Measurements from ENCODE around the gene GLRX. TPM values are rescaled to one million over a fixed set of nuclear protein-coding genes. Genes with fewer than 3 reads are reported as not detected.
A peak's percentile ranks its signal among the peaks of the same experiment; 100 is the strongest.
"Not testable (repeated sequence)": the region's sequence is repeated elsewhere in the genome, so short reads cannot be mapped to it uniquely, and the experiment has no call there.

Gene GLRX
- 20.6 TPM for polyA plus RNA-seq (2013, experiment 1 of 2)
- 23.1 TPM for polyA plus RNA-seq (2013, experiment 2 of 2)

- 2% methylated on average over 8 of the region's 8 CpGs for WGBS
- Histone ChIP-seq H3K4me1 (ENCODE audit: insufficient read depth, low read length) (peaks cover 28% of the 10 kb centered on the region), H3K36me3 (ENCODE audit: insufficient read depth, low read length) (no peaks in the 10 kb centered on the region), H3K9me3 (ENCODE audit: insufficient read depth, low read depth, low read length) (no peaks in the 10 kb centered on the region), H3K4me3 (ENCODE audit: low read length) (peak within 1 kb of the TSS; percentile 84), H3K9ac (ENCODE audit: low read depth, low read length) (peak within 1 kb of the TSS; percentile 73), H3K27me3 (ENCODE audit: insufficient read depth, low read length) (no peaks in the 10 kb centered on the region), H3K27ac (ENCODE audit: low read depth, low read length) (peak within 1 kb of the TSS; percentile 1; the same call in 1 of the 2 replicates)
Observed at GRCh38 chr5:95822542-95823181, at the start of gene GLRX. GLRX (minus strand) TSS chr5:95822726; CDS start chr5:95822662, 64 bp downstream.

- H3K36me3 ChIP-seq (ENCODE audit: insufficient read depth, low read length), result no peaks in the 10 kb centered on the region
- H3K27me3 ChIP-seq (ENCODE audit: insufficient read depth, low read length), result no peaks in the 10 kb centered on the region
- H3K4me1 ChIP-seq (ENCODE audit: insufficient read depth, low read length), result no peaks in the 10 kb centered on the region
- H3K9me3 ChIP-seq (ENCODE audit: insufficient read depth, low read depth, low read length), result no peaks in the 10 kb centered on the region
- WGBS, result 97% methylated on average over 8 of the region's 9 CpGs
- no peak overlapping the region for H3K9ac ChIP-seq (ENCODE audit: low read depth, low read length)
- no peak overlapping the region for H3K4me3 ChIP-seq (ENCODE audit: low read length)
- no peak overlapping the region for H3K27ac ChIP-seq (ENCODE audit: low read depth, low read length)
Observed at GRCh38 chr5:95871146-95871806, 48.8 kb upstream of the GLRX start.

- no peak overlapping the region for H3K9ac ChIP-seq (ENCODE audit: low read depth, low read length)
- no peaks in the 10 kb centered on the region for H3K27me3 ChIP-seq (ENCODE audit: insufficient read depth, low read length)
- H3K4me3 ChIP-seq (ENCODE audit: low read length), result no peak overlapping the region
- no peaks in the 10 kb centered on the region for H3K36me3 ChIP-seq (ENCODE audit: insufficient read depth, low read length)
- 90% methylated on average over 1 of the region's 1 CpG for WGBS
- H3K9me3 ChIP-seq (ENCODE audit: insufficient read depth, low read depth, low read length), result no peaks in the 10 kb centered on the region
- H3K4me1 ChIP-seq (ENCODE audit: insufficient read depth, low read length), result no peaks in the 10 kb centered on the region
- H3K27ac ChIP-seq (ENCODE audit: low read depth, low read length), result no peak overlapping the region
Observed at GRCh38 chr5:95870105-95870672, 47.7 kb upstream of the GLRX start.

GRCh38 chr5:95869173-95869855, 46.8 kb upstream of the GLRX start:
- H3K9me3 ChIP-seq (ENCODE audit: insufficient read depth, low read depth, low read length); H3K36me3 ChIP-seq (ENCODE audit: insufficient read depth, low read length); H3K4me1 ChIP-seq (ENCODE audit: insufficient read depth, low read length); H3K4me3 ChIP-seq (ENCODE audit: low read length); H3K27me3 ChIP-seq (ENCODE audit: insufficient read depth, low read length); H3K9ac ChIP-seq (ENCODE audit: low read depth, low read length); H3K27ac ChIP-seq (ENCODE audit: low read depth, low read length): not testable (repeated sequence)
- 89% methylated on average over 3 of the region's 3 CpGs for WGBS

DNA sequence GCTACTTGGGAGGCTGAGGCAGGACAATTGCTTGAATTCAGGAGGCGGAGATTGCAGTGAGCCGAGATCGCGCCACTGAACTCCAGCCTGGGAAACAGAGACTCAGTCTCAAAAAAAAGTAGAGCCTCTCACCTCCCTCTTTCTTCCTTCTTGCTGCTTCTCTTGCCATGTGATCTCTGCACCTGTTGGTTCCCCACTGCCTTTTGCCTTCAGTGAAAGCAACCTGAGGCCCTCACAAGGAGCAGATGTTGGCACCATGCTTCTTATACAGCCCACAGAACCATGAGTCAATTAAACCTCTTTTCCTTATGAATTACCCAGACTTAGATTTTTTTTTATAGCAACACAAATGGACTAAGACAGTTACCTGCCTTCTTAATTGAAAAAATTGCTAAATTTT, 45.6 kb upstream of the GLRX start:
- H3K4me1 ChIP-seq (ENCODE audit: insufficient read depth, low read length), result peaks cover 6% of the 10 kb centered on the region
- H3K27me3 ChIP-seq (ENCODE audit: insufficient read depth, low read length), result no peaks in the 10 kb centered on the region
- no peak overlapping the region for H3K4me3 ChIP-seq (ENCODE audit: low read length)
- H3K9me3 ChIP-seq (ENCODE audit: insufficient read depth, low read depth, low read length), result no peaks in the 10 kb centered on the region
- no peak overlapping the region for H3K9ac ChIP-seq (ENCODE audit: low read depth, low read length)
- H3K27ac ChIP-seq (ENCODE audit: low read depth, low read length), result no peak overlapping the region
- H3K36me3 ChIP-seq (ENCODE audit: insufficient read depth, low read length), result no peaks in the 10 kb centered on the region
- WGBS, result 98% methylated on average over 4 of the region's 4 CpGs

GRCh38 chr5:95866435-95867040, 44.0 kb upstream of the GLRX start:
- no peak overlapping the region for H3K9ac ChIP-seq (ENCODE audit: low read depth, low read length)
- no peaks in the 10 kb centered on the region for H3K27me3 ChIP-seq (ENCODE audit: insufficient read depth, low read length)
- H3K4me1 ChIP-seq (ENCODE audit: insufficient read depth, low read length), result peaks cover 8% of the 10 kb centered on the region
- H3K36me3 ChIP-seq (ENCODE audit: insufficient read depth, low read length), result no peaks in the 10 kb centered on the region
- no peaks in the 10 kb centered on the region for H3K9me3 ChIP-seq (ENCODE audit: insufficient read depth, low read depth, low read length)
- H3K27ac ChIP-seq (ENCODE audit: low read depth, low read length), result no peak overlapping the region
- 93% methylated on average over 1 of the region's 1 CpG for WGBS
- H3K4me3 ChIP-seq (ENCODE audit: low read length), result no peak overlapping the region

GRCh38 chr5:95864944-95865504, 42.5 kb upstream of the GLRX start:
- Histone ChIP-seq H3K27ac (ENCODE audit: low read depth, low read length) (no peak overlapping the region), H3K36me3 (ENCODE audit: insufficient read depth, low read length) (no peaks in the 10 kb centered on the region), H3K4me3 (ENCODE audit: low read length) (no peak overlapping the region), H3K27me3 (ENCODE audit: insufficient read depth, low read length) (no peaks in the 10 kb centered on the region), H3K4me1 (ENCODE audit: insufficient read depth, low read length) (peaks cover 8% of the 10 kb centered on the region), H3K9ac (ENCODE audit: low read depth, low read length) (no peak overlapping the region), H3K9me3 (ENCODE audit: insufficient read depth, low read depth, low read length) (no peaks in the 10 kb centered on the region)
- 94% methylated on average over 6 of the region's 6 CpGs for WGBS

GRCh38 chr5:95864456-95864855, 41.9 kb upstream of the GLRX start:
- H3K4me3 ChIP-seq (ENCODE audit: low read length), result no peak overlapping the region
- H3K27ac ChIP-seq (ENCODE audit: low read depth, low read length), result no peak overlapping the region
- no peak overlapping the region for H3K9ac ChIP-seq (ENCODE audit: low read depth, low read length)
- no peaks in the 10 kb centered on the region for H3K27me3 ChIP-seq (ENCODE audit: insufficient read depth, low read length)
- H3K9me3 ChIP-seq (ENCODE audit: insufficient read depth, low read depth, low read length), result no peaks in the 10 kb centered on the region
- no peaks in the 10 kb centered on the region for H3K36me3 ChIP-seq (ENCODE audit: insufficient read depth, low read length)
- WGBS, result 92% methylated on average over 1 of the region's 1 CpG
- peaks cover 11% of the 10 kb centered on the region for H3K4me1 ChIP-seq (ENCODE audit: insufficient read depth, low read length)

DNA sequence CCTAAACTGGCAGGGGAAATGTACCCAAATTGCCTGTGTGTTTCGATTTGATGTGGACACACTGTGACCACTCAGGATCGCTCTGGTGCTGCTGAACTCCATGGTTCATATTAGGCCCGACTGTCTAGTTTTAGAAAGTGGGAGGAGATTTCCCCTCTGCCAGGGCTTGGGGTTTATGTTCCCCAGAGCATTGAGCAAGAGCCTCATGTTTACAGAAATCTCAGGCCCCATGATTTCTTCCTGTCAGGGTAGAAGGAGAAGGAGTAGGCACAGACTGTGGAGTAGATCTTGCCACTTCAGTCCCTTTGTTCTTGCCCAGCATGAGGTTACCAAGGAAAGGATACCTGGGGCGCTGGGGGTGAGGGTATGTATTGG, 40.8 kb upstream of the GLRX start:
- peaks cover 17% of the 10 kb centered on the region for H3K4me1 ChIP-seq (ENCODE audit: insufficient read depth, low read length)
- no peak overlapping the region for H3K4me3 ChIP-seq (ENCODE audit: low read length)
- no peaks in the 10 kb centered on the region for H3K27me3 ChIP-seq (ENCODE audit: insufficient read depth, low read length)
- 91% methylated on average over 3 of the region's 4 CpGs for WGBS
- H3K9me3 ChIP-seq (ENCODE audit: insufficient read depth, low read depth, low read length), result no peaks in the 10 kb centered on the region
- no peaks in the 10 kb centered on the region for H3K36me3 ChIP-seq (ENCODE audit: insufficient read depth, low read length)
- no peak overlapping the region for H3K9ac ChIP-seq (ENCODE audit: low read depth, low read length)
- no peak overlapping the region for H3K27ac ChIP-seq (ENCODE audit: low read depth, low read length)

- no peaks in the 10 kb centered on the region for H3K27me3 ChIP-seq (ENCODE audit: insufficient read depth, low read length)
- WGBS, result 88% methylated on average over 6 of the region's 8 CpGs
- peaks cover 17% of the 10 kb centered on the region for H3K4me1 ChIP-seq (ENCODE audit: insufficient read depth, low read length)
- no peaks in the 10 kb centered on the region for H3K36me3 ChIP-seq (ENCODE audit: insufficient read depth, low read length)
- no peaks in the 10 kb centered on the region for H3K9me3 ChIP-seq (ENCODE audit: insufficient read depth, low read depth, low read length)
- H3K4me3 ChIP-seq (ENCODE audit: low read length), result no peak overlapping the region
- H3K9ac ChIP-seq (ENCODE audit: low read depth, low read length), result no peak overlapping the region
- no peak overlapping the region for H3K27ac ChIP-seq (ENCODE audit: low read depth, low read length)
Observed at GRCh38 chr5:95862671-95863382, 40.3 kb upstream of the GLRX start.
